SKM-1 treated with dmso at 0.1 percent for 144 hours (cell line): ENCODE data around the gene CFAP141.
"Not testable (repeated sequence)": the region's sequence is repeated elsewhere in the genome, so short reads cannot be mapped to it uniquely, and the experiment has no call there.

Source experiments
- DNase-seq: peaks from one replicate; lab custom pipeline; 2025; ENCODE audit not compliant: unreplicated experiment; lab: John Stamatoyannopoulos, UW

The CFAP141 gene

GRCh38 chr1:154208677-154209388 is 2.7 kb upstream of the CFAP141 start:
- peak; percentile 27 for DNase-seq

GRCh38 chr1:154207262-154207661 is 1.1 kb upstream of the CFAP141 start:
- no peak for DNase-seq

- not testable (repeated sequence) for DNase-seq
These were observed 355 bp downstream of the CFAP141 start for GRCh38 chr1:154205778-154206177.

GRCh38 chr1:154199563-154199879 is 6.6 kb downstream of the CFAP141 start:
- DNase-seq, result no peak

- peak; percentile 42 for DNase-seq
These were observed 7.2 kb downstream of the CFAP141 start for GRCh38 chr1:154198756-154199562.

- DNase-seq, result no peak
These were observed 12.3 kb downstream of the CFAP141 start for GRCh38 chr1:154193821-154194220.

GRCh38 chr1:154192476-154192875 is 13.7 kb downstream of the CFAP141 start:
- DNase-seq, result no peak

- DNase-seq, result peak; percentile 71
These were observed 14.1 kb downstream of the CFAP141 start, which contains the start of gene TPM3 for GRCh38 chr1:154191990-154192461. Gene TPM3 (minus strand): TSS chr1:154192100. CDS start chr1:154192018, 82 bp downstream.

GRCh38 chr1:154190550-154190949 is 15.6 kb downstream of the CFAP141 start:
- no peak for DNase-seq

GRCh38 chr1:154186852-154187501 is 19.2 kb downstream of the CFAP141 start:
- no peak for DNase-seq

- DNase-seq, result peak; percentile 77
These were observed 20.0 kb downstream of the CFAP141 start for GRCh38 chr1:154186177-154186576.

GRCh38 chr1:154183046-154183915 is 22.9 kb downstream of the CFAP141 start:
- DNase-seq, result peak; percentile 99

- peak; percentile 99 for DNase-seq
These were observed 23.6 kb downstream of the CFAP141 start for GRCh38 chr1:154182344-154183045.

GRCh38 chr1:154181944-154182343 is 24.2 kb downstream of the CFAP141 start:
- no peak for DNase-seq

- DNase-seq, result peak; percentile 96
These were observed 26.0 kb downstream of the CFAP141 start for GRCh38 chr1:154179946-154180687.

- no peak for DNase-seq
These were observed 27.0 kb downstream of the CFAP141 start for GRCh38 chr1:154178911-154179811.

- DNase-seq, result no peak
These were observed 28.1 kb downstream of the CFAP141 start for GRCh38 chr1:154178013-154178412.

- DNase-seq, result no peak
These were observed 29.8 kb downstream of the CFAP141 start for GRCh38 chr1:154176337-154176736.
